ENCODE measurements around the gene CCNYL1. TPM values are rescaled to one million over a fixed set of nuclear protein-coding genes. Genes with fewer than 3 reads are reported as not detected.

The CCNYL1 gene
- total RNA-seq, 1 donor from 2014 or later, result 9.7 TPM

GRCh38 chr2:207791579-207792243 is 80.3 kb downstream of the CCNYL1 start:
- no peak for DNase-seq (ENCODE audit: low spot score)

DNA sequence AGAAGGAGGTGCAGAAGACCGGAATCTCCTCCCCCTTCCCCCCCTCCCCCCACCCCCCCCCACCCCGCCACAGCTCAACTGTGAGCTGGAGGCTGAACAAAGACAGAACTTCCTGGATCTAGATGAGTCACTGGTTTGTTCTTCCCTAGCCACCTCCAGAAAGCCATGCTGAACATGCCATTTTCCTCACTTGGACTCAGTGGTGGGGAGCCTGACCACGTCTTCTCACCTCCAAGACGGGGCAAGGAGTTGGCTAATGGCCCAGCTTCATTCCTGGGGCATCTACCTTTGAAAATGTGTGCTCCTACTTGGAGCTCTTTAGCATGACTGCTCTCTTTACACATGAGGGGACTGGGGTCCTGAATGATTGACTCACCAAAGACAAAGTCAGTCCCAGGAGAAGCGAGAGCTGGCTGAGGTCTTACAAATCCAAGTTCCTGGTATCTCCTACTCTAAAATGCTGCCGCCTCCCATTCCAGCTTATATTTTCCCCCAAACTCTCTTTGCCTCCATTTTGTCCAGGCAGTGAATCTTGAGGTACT is 80.9 kb downstream of the CCNYL1 start:
- peak; percentile 28 for DNase-seq (ENCODE audit: low spot score)

GRCh38 chr2:207796585-207797350 is 85.3 kb downstream of the CCNYL1 start:
- DNase-seq (ENCODE audit: low spot score), result no peak

DNA sequence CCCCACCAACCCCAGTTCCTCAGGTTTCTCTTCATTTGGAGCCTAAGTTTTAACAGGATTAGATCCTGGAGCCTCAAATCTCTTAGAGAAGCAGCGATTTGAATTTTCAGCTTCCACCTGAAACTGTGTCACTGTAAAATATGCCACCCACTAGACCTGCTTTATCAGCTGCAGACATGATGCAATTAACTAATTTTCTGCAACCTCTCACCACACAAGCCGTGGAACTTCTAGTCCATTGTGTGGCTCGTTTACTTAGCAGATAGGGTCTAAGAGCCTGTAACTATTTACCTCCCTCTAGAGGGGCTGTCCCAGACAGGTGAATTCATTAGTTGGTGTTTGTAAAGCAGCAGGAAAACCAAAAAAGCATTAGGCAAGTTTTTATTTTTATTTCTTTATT is 89.8 kb downstream of the CCNYL1 start:
- DNase-seq (ENCODE audit: low spot score), result no peak

DNA sequence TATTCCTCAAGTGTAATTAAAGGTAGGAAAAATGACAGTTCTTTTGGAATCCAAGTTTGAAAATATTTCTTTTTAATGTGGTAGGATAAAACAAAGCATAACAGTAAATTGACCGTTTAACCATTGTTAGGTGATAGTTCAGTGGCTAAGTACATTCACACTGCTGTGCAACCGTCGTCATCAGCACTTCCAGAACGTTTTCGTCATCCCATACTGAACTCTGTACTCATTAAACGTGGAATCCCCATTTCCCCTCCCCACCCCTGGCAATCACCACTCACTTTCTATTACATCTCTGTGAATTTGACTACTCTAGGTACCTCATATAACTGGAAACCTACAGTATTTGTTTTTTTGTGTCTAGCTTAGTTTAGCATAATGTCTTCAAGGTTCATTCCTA is 91.2 kb downstream of the CCNYL1 start:
- no peak for DNase-seq (ENCODE audit: low spot score)

Other genes with a start within 250 kb of the CCNYL1 start
- 65.4 TPM for gene CREB1, start 181.7 kb upstream of the CCNYL1 start, total RNA-seq
- 12.4 TPM for gene METTL21A, start 86.2 kb upstream of the CCNYL1 start, total RNA-seq
- 31.0 TPM for gene FZD5, start 58.3 kb downstream of the CCNYL1 start, total RNA-seq

Data from mucosa of gallbladder (tissue), 1 donor.